HCT116 (cell line): ENCODE measurements around the gene R3HDM4. TPM values are rescaled to one million over a fixed set of nuclear protein-coding genes. Genes with fewer than 3 reads are reported as not detected.

Source experiments
- ATAC-seq: fragments of 200-7000 bp; cut with Tn5 transposase; 2 replicates; pipeline ENCODE4 v1.9.1; 2020; ENCODE audit warnings: mild to moderate bottlenecking, moderate library complexity
- BruUV-seq: library from RNA; stranded (reverse); fragments of 400-500 nt; replicated peaks from 2 replicates; lab custom pipeline; 2021; lab: Mats Ljungman, UMichigan
- CTCF ChIA-PET: fragments of 300-600 bp; sonication (Branson Sonifier 250); formaldehyde crosslinking; loops from one replicate; lab custom pipeline; 2021; ENCODE audit warnings: antibody characterized with exemption; lab: Charles Lee
- POLR2A ChIA-PET: fragments of 300-600, 350-600 bp; sonication (Branson Sonifier 250); formaldehyde crosslinking; loops from one replicate; lab custom pipeline; 2021; ENCODE audit warnings: antibody characterized with exemption; lab: Charles Lee
- RAD21 ChIA-PET, 2 experiments: fragments of 300-600 bp; sonication (Branson Sonifier 250); formaldehyde crosslinking; loops; one replicate each; lab custom pipeline; 2023; ENCODE audit warnings: low total read pairs in 2 of 2; ENCODE audit not compliant: uncharacterized antibody in 2 of 2, unreplicated experiment in 2 of 2, low non-redundant PET in 1 of 2; lab: Charles Lee
- DNase-seq: peaks from one replicate; pipeline ENCODE4 v3.0.0-alpha.2; 2010; ENCODE audit warnings: low read depth, low spot score
- H2AFZ ChIP-seq: fragments of 200-600 bp; shearing (Covaris generic), sonication (generic); 2 replicates; pipeline ENCODE4 v1.6.1; 2017; ENCODE audit warnings: low read depth, mixed run types, mixed read lengths, antibody characterized with exemption, low read length; ENCODE audit not compliant: poor library complexity, severe bottlenecking
- H3K27ac ChIP-seq: 2 replicates; pipeline ENCODE4 v1.5.1; 2012; ENCODE audit warnings: low read depth, low read length
- H3K27me3 ChIP-seq: fragments of 200-600 bp; sonication (generic); 2 replicates; pipeline ENCODE4 v1.6.1; 2016; ENCODE audit warnings: mixed run types, low read length, mixed read lengths; ENCODE audit not compliant: insufficient read depth
- H3K36me3 ChIP-seq, 2 experiments: fragments of 200-500 bp in 1 of 2; fragments of 200-600 bp in 1 of 2; sonication (Bioruptor generic) in 1 of 2; sonication (generic) in 1 of 2; 2 replicates each; pipeline versions ENCODE4 v1.5.1 to v1.6.1; 2014 to 2016; ENCODE audit warnings: low read length in 2 of 2, inconsistent platforms in 1 of 2, mixed read lengths in 1 of 2, mixed run types in 1 of 2; ENCODE audit not compliant: insufficient read depth in 2 of 2, control insufficient read depth in 1 of 2
- H3K4me1 ChIP-seq, 2 experiments: fragments of 200-600 bp in 1 of 2; sonication (generic) in 1 of 2; 2 replicates each; pipeline versions ENCODE4 v1.5.1 to v1.6.1; 2012 to 2017; ENCODE audit warnings: low read length in 2 of 2, inconsistent platforms in 1 of 2, mild to moderate bottlenecking in 1 of 2, mixed read lengths in 1 of 2, mixed run types in 1 of 2, moderate library complexity in 1 of 2; ENCODE audit not compliant: insufficient read depth in 2 of 2, control insufficient read depth in 1 of 2
- H3K4me2 ChIP-seq: fragments of 200-600 bp; sonication (generic); 2 replicates; pipeline ENCODE4 v1.6.1; 2017; ENCODE audit warnings: mixed run types, low read length, mixed read lengths
- H3K4me3 ChIP-seq, 2 experiments: fragments of 200-600 bp in 1 of 2; sonication (generic) in 1 of 2; replicated peaks in 1 of 2; 2 replicates each; pipeline ENCODE4 v1.5.1; 2011 to 2016; ENCODE audit warnings: low read length in 2 of 2, control low read depth in 1 of 2, low read depth in 1 of 2, mild to moderate bottlenecking in 1 of 2, mixed read lengths in 1 of 2, mixed run types in 1 of 2
- H3K79me2 ChIP-seq: fragments of 200-600 bp; sonication (generic); 2 replicates; pipeline ENCODE4 v1.6.1; 2017; ENCODE audit warnings: mild to moderate bottlenecking, mixed run types, low read length, moderate library complexity, mixed read lengths; ENCODE audit not compliant: insufficient read depth
- H3K9ac ChIP-seq: fragments of 200-600 bp; sonication (generic); 2 replicates; pipeline ENCODE4 v1.6.1; 2016; ENCODE audit warnings: low read length, mixed read lengths
- H3K9me2 ChIP-seq: fragments of 200-600 bp; sonication (generic), shearing (Covaris generic); 2 replicates; pipeline ENCODE4 v1.6.1; 2017; ENCODE audit warnings: mixed run types, mild to moderate bottlenecking, moderate library complexity; ENCODE audit not compliant: insufficient read depth
- H3K9me3 ChIP-seq, 2 experiments: fragments of 200-500 bp in 1 of 2; fragments of 200-600 bp in 1 of 2; sonication (Bioruptor generic) in 1 of 2; sonication (generic) in 1 of 2; 2 replicates each; pipeline ENCODE4 v1.6.1; 2014 to 2017; ENCODE audit warnings: low read length in 2 of 2, mixed read lengths in 2 of 2, inconsistent platforms in 1 of 2, low read depth in 1 of 2, mild to moderate bottlenecking in 1 of 2, mixed run types in 1 of 2, moderate library complexity in 1 of 2; ENCODE audit not compliant: control insufficient read depth in 1 of 2, insufficient read depth in 1 of 2
- H4K20me1 ChIP-seq: fragments of 200-600 bp; sonication (generic), shearing (Covaris generic); 2 replicates; pipeline ENCODE4 v1.6.1; 2017; ENCODE audit warnings: mixed run types, mild to moderate bottlenecking, moderate library complexity; ENCODE audit not compliant: insufficient read depth
- CBX3 ChIP-seq: IDR thresholded peaks from 2 replicates; pipeline ENCODE4 v1.6.1; 2012; ENCODE audit warnings: low read depth
- EZH2phosphoT487 ChIP-seq: fragments of 200-600 bp; IDR thresholded peaks from 2 replicates; pipeline ENCODE4 v1.6.1; 2018; ENCODE audit warnings: antibody characterized with exemption, borderline replicate concordance
- FOSL1 ChIP-seq: IDR thresholded peaks from 2 replicates; pipeline ENCODE4 v1.6.1; 2012; ENCODE audit warnings: low read depth
- JUND ChIP-seq: IDR thresholded peaks from 2 replicates; pipeline ENCODE4 v1.6.1; 2012
- MAX ChIP-seq: IDR thresholded peaks from 2 replicates; pipeline ENCODE4 v1.6.1; 2012
- POLR2A ChIP-seq: IDR thresholded peaks from 2 replicates; pipeline ENCODE4 v1.7.0; 2011; ENCODE audit warnings: borderline replicate concordance; ENCODE audit not compliant: insufficient read depth, insufficient read length; ENCODE audit errors: extremely low read depth
- RAD21 ChIP-seq: IDR thresholded peaks from 2 replicates; pipeline ENCODE4 v1.6.1; 2012; ENCODE audit warnings: low read depth, mild to moderate bottlenecking
- REST ChIP-seq: IDR thresholded peaks from 2 replicates; pipeline ENCODE4 v1.6.1; 2012; ENCODE audit warnings: low read depth
- SIN3A ChIP-seq: IDR thresholded peaks from 2 replicates; pipeline ENCODE4 v1.6.1; 2012; ENCODE audit warnings: low read depth
- SP1 ChIP-seq: IDR thresholded peaks from 2 replicates; pipeline ENCODE4 v1.6.1; 2012; ENCODE audit warnings: low read depth
- SRF ChIP-seq: IDR thresholded peaks from 2 replicates; pipeline ENCODE4 v1.6.1; 2012; ENCODE audit warnings: low read depth
- ZBTB33 ChIP-seq: IDR thresholded peaks from 2 replicates; pipeline ENCODE4 v1.6.1; 2011; ENCODE audit warnings: mild to moderate bottlenecking, low read length, moderate library complexity; ENCODE audit not compliant: insufficient replicate concordance; ENCODE audit errors: extremely low read depth
- intact Hi-C: fragments of 100-400 bp; cut with micrococcal nuclease; formaldehyde crosslinking; loops from 2 replicates; pipeline ENCODE4 v1.10.0; 2022
- total RNA-seq: library from RNA; stranded (reverse); gene quantifications from one replicate; pipeline ENCODE4 v1.2.1, GENCODE V29; 2021; ENCODE audit not compliant: unreplicated experiment

The R3HDM4 gene
- total RNA-seq, 1 experiment from 2014 or later, result 92.3 TPM

- H2AFZ ChIP-seq, result no peak overlapping the region
- intact Hi-C loops, result no loop called here
- H3K9me2 ChIP-seq, result no peaks in the 10 kb centered on the region
- no peak overlapping the region for H3K4me3 ChIP-seq
- peaks cover 17 to 19% of the 10 kb centered on the region in 2 experiments for H3K4me1 ChIP-seq
- RAD21 ChIA-PET, result no interaction called here
- no peak overlapping the region for H3K9ac ChIP-seq
- BruUV-seq, result no TSS peak
- H3K4me2 ChIP-seq, result no peak overlapping the region
- DNase-seq (no peak), ATAC-seq (peak; percentile 18; the same call in 1 of the 2 replicates)
- peaks cover 1% of the 10 kb centered on the region; the same call in 1 of the 2 replicates for H3K79me2 ChIP-seq
- H3K36me3 ChIP-seq, result peaks cover 0 to 4% of the 10 kb centered on the region in 2 experiments; a peak in 1 of 4 replicates
- no peaks in the 10 kb centered on the region for H3K27me3 ChIP-seq
- H4K20me1 ChIP-seq, result no peaks in the 10 kb centered on the region
- no peak for TF ChIP-seq RAD21
- no peak for TF ChIP-seq SIN3A
- TF ChIP-seq REST, result no peak
- TF ChIP-seq SRF, result no peak
- no peak for TF ChIP-seq SP1
- TF ChIP-seq EZH2phosphoT487, result no peak
- TF ChIP-seq POLR2A, result no peak
- TF ChIP-seq MAX, result no peak
- no peak for TF ChIP-seq CBX3
- TF ChIP-seq ZBTB33, result no peak
- no peak for TF ChIP-seq FOSL1
- no peak for TF ChIP-seq JUND
- peak overlapping the region; percentile 42; the same call in 1 of the 2 replicates for H3K27ac ChIP-seq
- CTCF ChIA-PET, result no interaction called here
- POLR2A ChIA-PET, result no interaction called here
- H3K9me3 ChIP-seq, result no peaks in the 10 kb centered on the region
Measured at GRCh38 chr19:933553-933882, 20.5 kb upstream of the R3HDM4 start.
